GM18519 (cell line): ENCODE results near the gene AFDN.

Experiments
- ATAC-seq: cut with Tn5 transposase; IDR thresholded peaks from one replicate; pipeline ENCODE4 v1.9.1; 2021; ENCODE audit warnings: mild to moderate bottlenecking, moderate library complexity; ENCODE audit not compliant: unreplicated experiment, low FRiP score

AFDN gene

DNA sequence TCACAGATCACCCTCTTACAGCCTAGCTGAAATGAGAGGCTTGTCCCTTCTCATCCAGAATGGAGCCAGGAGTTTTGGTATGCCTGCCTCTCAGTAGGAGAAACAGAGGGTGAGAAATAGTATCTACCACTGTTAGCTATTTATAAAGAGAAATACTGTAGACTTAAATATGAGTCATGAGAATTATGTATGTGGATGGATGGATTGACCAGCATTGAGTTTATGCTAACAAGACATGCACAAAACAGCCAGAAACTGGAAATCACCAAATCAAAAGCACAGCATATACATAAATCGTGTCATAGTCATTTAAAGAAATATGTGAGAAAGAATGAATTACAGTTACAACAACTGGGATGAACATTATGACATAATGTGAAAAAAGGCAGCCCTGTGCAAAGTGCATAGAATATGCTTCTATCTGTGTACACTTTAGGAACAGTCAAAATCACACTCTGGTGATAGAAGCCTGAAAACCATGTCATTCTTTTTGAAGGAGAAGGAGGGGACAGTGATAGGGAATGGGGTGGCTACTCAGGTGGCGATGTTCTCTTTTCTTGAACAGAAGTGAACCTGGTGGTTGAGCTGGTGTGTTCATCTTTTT lies 90.9 kb downstream of the AFDN start:
- no peak for ATAC-seq

GRCh38 chr6:167918548-167919278 lies 92.0 kb downstream of the AFDN start:
- no peak for ATAC-seq

DNA sequence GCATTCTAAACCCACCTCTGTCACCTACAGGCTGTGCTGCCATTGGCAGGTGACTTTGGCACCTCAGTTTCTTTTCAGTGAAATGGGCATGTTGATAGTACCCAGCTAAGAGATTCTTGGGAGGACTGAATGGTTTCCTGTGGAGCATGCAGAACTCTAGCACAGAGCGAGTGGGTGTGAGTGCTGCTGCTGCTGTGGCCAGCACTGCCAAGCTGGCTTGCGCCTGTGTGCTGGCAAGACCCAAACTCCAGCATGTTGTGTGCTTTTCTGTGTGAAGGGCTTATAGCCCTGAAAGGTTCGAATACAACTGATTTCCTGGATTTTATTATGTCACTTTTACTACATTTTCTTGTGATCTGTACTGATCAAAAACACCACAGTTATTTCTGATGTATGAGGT lies 92.6 kb downstream of the AFDN start:
- ATAC-seq = no peak

GRCh38 chr6:167920165-167920564 lies 93.5 kb downstream of the AFDN start:
- ATAC-seq = no peak

GRCh38 chr6:167921831-167922230 lies 95.1 kb downstream of the AFDN start:
- no peak for ATAC-seq

GRCh38 chr6:167925026-167925425 lies 98.3 kb downstream of the AFDN start:
- ATAC-seq = no peak

- ATAC-seq = no peak
Observed at GRCh38 chr6:167927246-167927645, 100.5 kb downstream of the AFDN start.

GRCh38 chr6:167928111-167928510 lies 101.4 kb downstream of the AFDN start:
- no peak for ATAC-seq

DNA sequence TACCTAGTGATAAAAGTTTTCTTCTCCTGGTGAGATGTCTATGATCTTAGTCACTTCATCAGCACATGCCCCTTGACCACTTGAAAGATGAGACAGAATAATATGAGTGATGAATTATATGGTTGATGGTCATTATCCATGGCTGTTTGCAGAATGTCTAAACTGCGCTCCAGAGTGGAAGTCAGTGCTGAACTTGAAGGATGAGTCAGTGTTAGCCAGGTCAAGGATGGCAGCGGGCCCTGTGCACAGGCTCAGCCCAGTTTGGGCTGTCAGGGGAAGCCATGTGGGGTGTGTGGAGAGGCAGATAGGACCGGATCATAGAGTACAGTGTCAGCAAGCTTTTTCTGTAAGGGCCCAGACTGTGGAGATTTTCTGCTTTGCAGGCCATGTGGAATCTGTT lies 103.6 kb downstream of the AFDN start:
- no peak for ATAC-seq

- no peak for ATAC-seq
Observed at GRCh38 chr6:167932468-167933276, 106.0 kb downstream of the AFDN start.

GRCh38 chr6:167933290-167933689 lies 106.6 kb downstream of the AFDN start:
- no peak for ATAC-seq

- no peak for ATAC-seq
Observed at GRCh38 chr6:167933847-167934246, 107.1 kb downstream of the AFDN start.

DNA sequence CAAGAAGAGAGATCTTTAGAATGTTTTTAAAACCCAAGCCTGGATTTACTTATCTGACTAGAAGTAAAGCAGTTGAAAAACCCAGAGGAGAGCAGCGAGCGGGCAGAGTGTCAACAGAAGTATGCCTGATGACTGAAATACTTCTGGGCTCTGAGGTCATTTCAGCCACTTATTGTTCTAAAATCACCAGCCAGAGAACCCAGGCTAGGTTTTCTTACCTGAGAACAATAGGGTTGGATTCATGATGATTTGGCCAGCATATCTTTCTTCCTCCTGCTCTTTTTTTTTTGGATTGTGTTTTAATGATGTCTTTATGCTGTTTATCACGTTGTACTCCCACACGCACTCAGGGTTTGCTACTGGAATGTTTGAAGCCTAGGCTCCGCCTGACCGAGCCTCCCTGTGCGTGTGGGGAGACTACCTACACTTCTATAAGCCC lies 107.7 kb downstream of the AFDN start:
- ATAC-seq = no peak

GRCh38 chr6:167936051-167936450 lies 109.3 kb downstream of the AFDN start:
- ATAC-seq = no peak

DNA sequence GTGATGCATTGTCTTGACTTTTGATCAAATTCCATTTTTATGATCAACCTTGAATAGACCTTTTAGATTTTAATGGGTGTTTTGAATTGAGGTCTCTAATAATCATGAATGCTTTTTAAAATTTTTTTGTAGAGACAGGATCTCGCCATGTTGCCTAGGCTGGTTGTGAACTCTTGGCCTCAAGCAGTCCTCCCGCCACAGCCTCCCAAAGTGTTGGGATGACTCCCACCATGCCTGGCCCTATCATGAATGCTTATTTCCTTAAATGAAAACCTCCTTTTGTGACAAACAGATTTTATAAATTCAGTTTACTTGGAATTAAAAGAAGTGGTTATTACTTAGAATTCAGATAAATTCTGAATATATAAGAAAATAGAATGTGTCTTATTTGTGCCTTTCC lies 110.6 kb downstream of the AFDN start:
- ATAC-seq = no peak

GRCh38 chr6:167937948-167938911 lies 111.5 kb downstream of the AFDN start:
- no peak for ATAC-seq

DNA sequence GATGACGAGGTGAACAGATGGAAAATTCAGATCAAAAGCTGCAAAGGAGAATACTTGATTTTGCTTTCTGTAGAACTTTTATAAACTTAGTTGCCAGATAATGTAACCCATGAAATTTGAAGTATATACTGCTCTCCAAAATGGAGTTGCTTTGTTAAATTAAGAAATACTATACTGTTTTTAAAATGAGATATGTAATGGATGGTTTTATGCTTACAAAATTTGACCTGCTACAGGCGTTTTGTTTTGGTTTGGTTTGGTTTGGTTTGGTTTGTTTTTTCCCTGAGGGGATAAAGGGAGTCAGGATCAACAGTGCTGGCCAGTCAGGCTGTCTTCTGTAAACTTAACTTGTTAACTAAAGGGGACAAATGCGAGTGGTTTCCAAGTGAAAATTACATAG lies 115.1 kb downstream of the AFDN start:
- ATAC-seq = no peak

DNA sequence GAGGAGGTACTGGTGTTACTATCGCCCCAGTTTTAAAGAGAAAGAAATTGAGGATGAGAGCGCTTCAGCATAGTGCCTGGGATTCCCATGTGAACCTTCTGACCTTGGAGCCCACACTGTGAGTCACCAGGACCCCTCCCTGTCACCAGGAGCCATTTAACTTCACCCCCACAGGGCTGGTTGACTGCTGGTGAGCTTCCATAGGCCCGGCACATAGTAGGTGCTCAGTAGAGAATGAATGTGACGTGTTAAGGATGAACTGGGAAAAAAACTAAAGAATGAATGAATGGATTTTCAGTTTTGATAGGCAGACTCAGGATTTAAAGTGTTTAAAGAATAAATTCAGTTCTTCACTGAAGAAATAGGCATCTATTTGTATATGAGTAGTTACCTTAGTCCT lies 117.4 kb downstream of the AFDN start:
- no peak for ATAC-seq

DNA sequence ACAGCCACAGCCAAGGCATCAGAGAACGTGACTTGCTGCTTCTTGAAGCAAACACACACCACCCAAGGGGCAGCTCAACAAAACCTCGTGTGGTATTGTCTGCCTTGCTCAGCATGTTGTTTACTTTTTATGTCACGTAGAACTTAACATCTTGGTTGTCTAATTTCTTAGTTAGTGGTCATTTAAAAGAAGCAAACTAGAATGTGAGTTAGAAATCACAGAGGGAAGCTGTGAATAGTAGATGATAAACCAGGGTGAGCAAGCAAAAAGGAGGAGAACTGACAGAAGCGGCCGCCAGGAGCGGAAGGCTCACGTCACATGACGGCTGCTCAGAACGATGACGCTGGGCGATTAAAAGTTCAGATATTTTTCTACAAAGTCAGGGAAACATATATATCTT lies 119.3 kb downstream of the AFDN start:
- ATAC-seq = no peak

GRCh38 chr6:167946604-167947003 lies 119.9 kb downstream of the AFDN start:
- no peak for ATAC-seq
